GM21515 (cell line): ENCODE results near the gene RPS25.
"Not testable (repeated sequence)": the region's sequence is repeated elsewhere in the genome, so short reads cannot be mapped to it uniquely, and the experiment has no call there.

Experiments used
- ATAC-seq: cut with Tn5 transposase; IDR thresholded peaks from one replicate; pipeline ENCODE4 v1.9.1; 2021; ENCODE audit not compliant: unreplicated experiment

Gene RPS25

GRCh38 chr11:119018074-119018938, at the start of gene RPS25, which contains the start of gene TRAPPC4:
Gene RPS25 (minus strand): TSS chr11:119018343. CDS start chr11:119018284, 59 bp downstream.
Gene TRAPPC4 (plus strand): TSS chr11:119018766. CDS start chr11:119018796, 30 bp downstream.
- peak; percentile 83 for ATAC-seq

GRCh38 chr11:119067371-119068222, 49.5 kb upstream of the RPS25 start, which contains the start of gene VPS11:
Gene VPS11 (plus strand): TSS chr11:119067818. CDS start chr11:119067824, 6 bp downstream.
- peak; percentile 86 for ATAC-seq

- ATAC-seq, result no peak
Observed at GRCh38 chr11:119065369-119065768, 47.2 kb upstream of the RPS25 start.

GRCh38 chr11:119062779-119063178, 44.6 kb upstream of the RPS25 start:
- no peak for ATAC-seq

- no peak for ATAC-seq
Observed at GRCh38 chr11:119061256-119061655, 43.1 kb upstream of the RPS25 start.

- not testable (repeated sequence) for ATAC-seq
Observed at GRCh38 chr11:119059128-119059527, 41.0 kb upstream of the RPS25 start.

- peak; percentile 87 for ATAC-seq
Observed at GRCh38 chr11:119057000-119057769, 39.0 kb upstream of the RPS25 start, which contains the start of gene HYOU1. Gene HYOU1 (minus strand): TSS chr11:119057205. CDS start chr11:119056160, 1,045 bp downstream.

- peak; percentile 13 for ATAC-seq
Observed at GRCh38 chr11:119056421-119056999, 38.4 kb upstream of the RPS25 start.

GRCh38 chr11:119055901-119056300, 37.8 kb upstream of the RPS25 start:
- ATAC-seq, result no peak

GRCh38 chr11:119054418-119054817, 36.3 kb upstream of the RPS25 start:
- ATAC-seq, result no peak

GRCh38 chr11:119052163-119052814, 34.1 kb upstream of the RPS25 start:
- ATAC-seq, result no peak

- ATAC-seq, result no peak
Observed at GRCh38 chr11:119051440-119052162, 33.5 kb upstream of the RPS25 start.

GRCh38 chr11:119049081-119049480, 30.9 kb upstream of the RPS25 start:
- ATAC-seq, result no peak

- no peak for ATAC-seq
Observed at GRCh38 chr11:119048644-119049043, 30.5 kb upstream of the RPS25 start.

GRCh38 chr11:119047205-119047604, 29.1 kb upstream of the RPS25 start:
- no peak for ATAC-seq

- ATAC-seq, result no peak
Observed at GRCh38 chr11:119046489-119046888, 28.3 kb upstream of the RPS25 start.

GRCh38 chr11:119044708-119045107, 26.6 kb upstream of the RPS25 start:
- ATAC-seq, result no peak

GRCh38 chr11:119042927-119043326, 24.8 kb upstream of the RPS25 start:
- no peak for ATAC-seq
